ENCODE data around the gene RTEL1. TPM values are rescaled to one million over a fixed set of nuclear protein-coding genes. Genes with fewer than 3 reads are reported as not detected.
A peak's percentile ranks its signal among the peaks of the same experiment; 100 is the strongest.

RTEL1 gene
- total and polyA plus RNA-seq, 3 experiments from 2014 or later: 5.7 to 54.5 (median 52.3) TPM

GRCh38 chr20:63737695-63737944 is 79.5 kb downstream of the RTEL1 start:
- peaks cover 22% of the 10 kb centered on the region for H3K36me3 ChIP-seq (ENCODE audit: insufficient read depth, low read length)

GRCh38 chr20:63737945-63738686 is 80.0 kb downstream of the RTEL1 start:
- H3K4me3 Mint-ChIP-seq: peak overlapping the region; percentile 38 to 92 (median 73)
- H3K27ac Mint-ChIP-seq: peak overlapping the region in 1 of 8 donors; percentile 20
- ChIA-PET CTCF (interaction anchor here (1.0 to 4.5 kb wide), 6 partner anchors 11 to 46 kb away, joined by 3 to 39 read pairs (median 7); partner anchors contain the start of genes ARFRP1 and ZGPAT), POLR2A (interaction anchor here (0.8 to 4.9 kb wide), 7 partner anchors 10 to 176 kb away, joined by 3 to 84 read pairs (median 4); partner anchors contain the start of genes ARFRP1 and ZGPAT)
- H3K36me3 ChIP-seq (ENCODE audit: insufficient read depth, low read length): peaks cover 24% of the 10 kb centered on the region
- H3K4me1 Mint-ChIP-seq: peaks cover 11 to 39% (median 17%) of the 10 kb centered on the region in 3 donors
- no peaks in the 10 kb centered on the region for H3K9me3 ChIP-seq (ENCODE audit: low read length)
- no peaks in the 10 kb centered on the region for H3K9me3 Mint-ChIP-seq
- H3K36me3 Mint-ChIP-seq: peaks cover 2 to 36% (median 5%) of the 10 kb centered on the region in 3 donors
- peak overlapping the region; percentile 9 for H3K27ac ChIP-seq (ENCODE audit: low read depth, low read length)
- H3K4me3 ChIP-seq (ENCODE audit: low read length): peak overlapping the region; percentile 96
- H3K27me3 ChIP-seq (ENCODE audit: insufficient read depth, low read length, poor library complexity, severe bottlenecking): no peaks in the 10 kb centered on the region
- peaks cover 0 to 3% of the 10 kb centered on the region in 2 donors for H3K27me3 Mint-ChIP-seq
- peaks cover 30% of the 10 kb centered on the region for H3K4me1 ChIP-seq (ENCODE audit: insufficient read depth, low read length)
- peak; percentile 26 to 65 (median 33) for DNase-seq

More at GRCh38 chr20:63737695-63737944, 79.5 kb downstream of the RTEL1 start:
- Histone ChIP-seq H3K4me3 (ENCODE audit: low read length) (peak overlapping the region; percentile 96), H3K27me3 (ENCODE audit: insufficient read depth, low read length, poor library complexity, severe bottlenecking) (no peaks in the 10 kb centered on the region), H3K27ac (ENCODE audit: low read depth, low read length) (no peak overlapping the region), H3K4me1 (ENCODE audit: insufficient read depth, low read length) (peaks cover 34% of the 10 kb centered on the region), H3K9me3 (ENCODE audit: low read length) (no peaks in the 10 kb centered on the region)
- ChIA-PET POLR2A (interaction anchor here (0.8 to 4.9 kb wide), 6 partner anchors 13 to 99 kb away, joined by 3 to 84 read pairs (median 4); partner anchors contain the start of genes ARFRP1, RTEL1 and ZGPAT), CTCF (interaction anchor here (1.0 to 4.5 kb wide), 8 partner anchors 13 to 127 kb away, joined by 3 to 39 read pairs (median 7); partner anchors contain the start of genes ARFRP1 and ZGPAT)
- H3K36me3 Mint-ChIP-seq: peaks cover 2 to 35% (median 5%) of the 10 kb centered on the region in 3 donors
- peaks cover 11 to 39% (median 17%) of the 10 kb centered on the region in 3 donors for H3K4me1 Mint-ChIP-seq
- peaks cover 0 to 3% of the 10 kb centered on the region in 2 donors for H3K27me3 Mint-ChIP-seq
- no peak for DNase-seq
- H3K4me3 Mint-ChIP-seq: peak overlapping the region; percentile 88 to 95 (median 92)
- H3K27ac Mint-ChIP-seq: no peak overlapping the region
- no peaks in the 10 kb centered on the region for H3K9me3 Mint-ChIP-seq

- Mint-ChIP-seq H3K27me3 (peaks cover 0 to 3% of the 10 kb centered on the region in 2 donors), H3K27ac (peak overlapping the region in 2 of 8 donors; percentile 20 to 61), H3K9me3 (no peaks in the 10 kb centered on the region), H3K4me3 (peak overlapping the region; percentile 38 to 92 (median 73)), H3K36me3 (peaks cover 2 to 37% (median 4%) of the 10 kb centered on the region in 3 donors), H3K4me1 (peaks cover 11 to 36% (median 14%) of the 10 kb centered on the region in 3 donors)
- Histone ChIP-seq H3K27me3 (ENCODE audit: insufficient read depth, low read length, poor library complexity, severe bottlenecking) (no peaks in the 10 kb centered on the region), H3K36me3 (ENCODE audit: insufficient read depth, low read length) (peaks cover 19% of the 10 kb centered on the region), H3K27ac (ENCODE audit: low read depth, low read length) (peak overlapping the region; percentile 9), H3K9me3 (ENCODE audit: low read length) (no peaks in the 10 kb centered on the region), H3K4me3 (ENCODE audit: low read length) (peak overlapping the region; percentile 50), H3K4me1 (ENCODE audit: insufficient read depth, low read length) (peaks cover 30% of the 10 kb centered on the region)
- POLR2A ChIA-PET: interaction anchor here (1.0 to 4.9 kb wide), 6 partner anchors 11 to 242 kb away, joined by 3 to 84 read pairs (median 4); partner anchors contain the start of genes ARFRP1, PRPF6 and ZGPAT
- CTCF ChIA-PET: interaction anchor here (1.0 to 4.5 kb wide), 5 partner anchors 10 to 43 kb away, joined by 3 to 39 read pairs (median 5); partner anchors contain the start of genes ARFRP1 and ZGPAT
- peak; percentile 36 to 73 (median 43) for DNase-seq
Observed at GRCh38 chr20:63738687-63739129, 80.6 kb downstream of the RTEL1 start.

GRCh38 chr20:63739130-63740069 is 81.3 kb downstream of the RTEL1 start, which contains the start of gene SLC2A4RG:
Gene SLC2A4RG (plus strand): TSS chr20:63739776. CDS start chr20:63739913, 137 bp downstream.
- H3K27me3 ChIP-seq (ENCODE audit: insufficient read depth, low read length, poor library complexity, severe bottlenecking): no peaks in the 10 kb centered on the region
- POLR2A ChIA-PET: interaction anchor here (0.6 to 4.9 kb wide), 7 partner anchors 11 to 241 kb away, joined by 3 to 84 read pairs (median 4); partner anchors contain the start of genes ARFRP1, PRPF6 and ZGPAT
- H3K4me1 ChIP-seq (ENCODE audit: insufficient read depth, low read length): peaks cover 30% of the 10 kb centered on the region
- Mint-ChIP-seq H3K36me3 (peaks cover 0 to 32% (median 0%) of the 10 kb centered on the region in 3 donors), H3K9me3 (no peaks in the 10 kb centered on the region), H3K4me3 (peak within 1 kb of the TSS; percentile 59 to 92 (median 76)), H3K27me3 (peaks cover 0 to 3% of the 10 kb centered on the region in 2 donors), H3K27ac (peak within 1 kb of the TSS in 3 of 8 donors; percentile 36 to 61 (median 55)), H3K4me1 (peaks cover 10 to 29% (median 11%) of the 10 kb centered on the region in 3 donors)
- H3K4me3 ChIP-seq (ENCODE audit: low read length): peak within 1 kb of the TSS; percentile 66
- peak within 1 kb of the TSS; percentile 38 for H3K27ac ChIP-seq (ENCODE audit: low read depth, low read length)
- peaks cover 12% of the 10 kb centered on the region for H3K36me3 ChIP-seq (ENCODE audit: insufficient read depth, low read length)
- DNase-seq: peak; percentile 59 to 79 (median 68)
- H3K9me3 ChIP-seq (ENCODE audit: low read length): no peaks in the 10 kb centered on the region
- CTCF ChIA-PET: interaction anchor here (1.1 to 4.5 kb wide), 4 partner anchors 9 to 42 kb away, joined by 3 to 39 read pairs (median 10); partner anchors contain the start of genes ARFRP1 and ZGPAT

GRCh38 chr20:63740070-63740626 is 82.0 kb downstream of the RTEL1 start:
- Histone ChIP-seq H3K36me3 (ENCODE audit: insufficient read depth, low read length) (peaks cover 11% of the 10 kb centered on the region), H3K9me3 (ENCODE audit: low read length) (no peaks in the 10 kb centered on the region), H3K4me3 (ENCODE audit: low read length) (peak overlapping the region; percentile 66), H3K27ac (ENCODE audit: low read depth, low read length) (peak overlapping the region; percentile 38), H3K4me1 (ENCODE audit: insufficient read depth, low read length) (peaks cover 30% of the 10 kb centered on the region), H3K27me3 (ENCODE audit: insufficient read depth, low read length, poor library complexity, severe bottlenecking) (no peaks in the 10 kb centered on the region)
- Mint-ChIP-seq H3K4me3 (peak overlapping the region; percentile 59 to 87 (median 66)), H3K27me3 (peaks cover 0 to 3% of the 10 kb centered on the region in 2 donors), H3K36me3 (peaks cover 0 to 28% (median 0%) of the 10 kb centered on the region in 3 donors), H3K4me1 (peaks cover 10 to 25% (median 11%) of the 10 kb centered on the region in 3 donors), H3K9me3 (no peaks in the 10 kb centered on the region), H3K27ac (peak overlapping the region in 3 of 8 donors; percentile 36 to 58 (median 55))
- ChIA-PET CTCF (interaction anchor here (0.8 to 2.4 kb wide), 6 partner anchors 11 to 48 kb away, joined by 3 to 21 read pairs (median 4); partner anchors contain the start of genes ARFRP1 and ZGPAT), POLR2A (interaction anchor here (0.5 to 1.7 kb wide), 8 partner anchors 11 to 136 kb away, joined by 3 to 16 read pairs (median 4); partner anchors contain the start of genes ARFRP1, GMEB2, TPD52L2 and ZGPAT)
- DNase-seq: peak; percentile 48 to 76 (median 58)

GRCh38 chr20:63740627-63741353 is 82.7 kb downstream of the RTEL1 start:
- H3K27ac ChIP-seq (ENCODE audit: low read depth, low read length): peak overlapping the region; percentile 38
- H3K4me1 Mint-ChIP-seq: peaks cover 7 to 19% (median 9%) of the 10 kb centered on the region in 3 donors
- H3K27me3 Mint-ChIP-seq: peaks cover 0 to 3% of the 10 kb centered on the region in 2 donors
- ChIA-PET POLR2A (interaction anchor here (0.5 to 1.7 kb wide), 10 partner anchors 10 to 137 kb away, joined by 3 to 16 read pairs (median 4); partner anchors contain the start of genes ARFRP1, GMEB2, TPD52L2 and ZGPAT), CTCF (interaction anchor here (0.8 to 2.4 kb wide), 6 partner anchors 10 to 47 kb away, joined by 3 to 21 read pairs (median 4); partner anchors contain the start of genes ARFRP1 and ZGPAT)
- H3K27ac Mint-ChIP-seq: peak overlapping the region in 3 of 8 donors; percentile 36 to 58 (median 55)
- H3K27me3 ChIP-seq (ENCODE audit: insufficient read depth, low read length, poor library complexity, severe bottlenecking): no peaks in the 10 kb centered on the region
- no peaks in the 10 kb centered on the region for H3K9me3 ChIP-seq (ENCODE audit: low read length)
- no peaks in the 10 kb centered on the region for H3K9me3 Mint-ChIP-seq
- H3K36me3 ChIP-seq (ENCODE audit: insufficient read depth, low read length): peaks cover 11% of the 10 kb centered on the region
- peaks cover 24% of the 10 kb centered on the region for H3K4me1 ChIP-seq (ENCODE audit: insufficient read depth, low read length)
- peaks cover 0 to 22% (median 0%) of the 10 kb centered on the region in 3 donors for H3K36me3 Mint-ChIP-seq
- peak overlapping the region; percentile 59 to 87 (median 66) for H3K4me3 Mint-ChIP-seq
- peak; percentile 23 to 63 (median 43) for DNase-seq
- H3K4me3 ChIP-seq (ENCODE audit: low read length): peak overlapping the region; percentile 66

Data from CD8-positive, alpha-beta memory T cell (primary cell).